Stomach (tissue), 9 donors: ENCODE data around the gene TMED7. TPM values are rescaled to one million over a fixed set of nuclear protein-coding genes. Genes with fewer than 3 reads are reported as not detected.
"Not testable (repeated sequence)": the region's sequence is repeated elsewhere in the genome, so short reads cannot be mapped to it uniquely, and the experiment has no call there.

Experiments
- DNase-seq, 2 donors: peaks; one replicate each; pipeline versions ENCODE4 v3.0.0 to v3.0.0-alpha.2; 2013 to 2019
- H3K27ac ChIP-seq, 5 donors: fragments of 200-600 bp in 4 of 5; sonication (generic) in 4 of 5; one replicate each; pipeline ENCODE4 v1.5.1; 2013 to 2019; ENCODE audit warnings: mild to moderate bottlenecking in 1 of 5, moderate library complexity in 1 of 5
- H3K27me3 ChIP-seq, 3 donors: fragments of 200-600 bp; sonication (generic); one replicate each; pipeline ENCODE4 v1.5.1; 2017 to 2019; ENCODE audit warnings: mixed run types in 1 of 3
- H3K36me3 ChIP-seq, 4 donors: fragments of 200-600 bp; sonication (generic); 1 replicate in 3 of 4; 2 replicates in 1 of 4; pipeline ENCODE4 v1.5.1; 2016 to 2019
- H3K4me1 ChIP-seq, 4 donors: fragments of 200-600 bp; sonication (generic); one replicate each; pipeline ENCODE4 v1.5.1; 2016 to 2019
- H3K4me3 ChIP-seq, 4 donors: fragments of 200-600 bp; sonication (generic) in 3 of 4; one replicate each; pipeline ENCODE4 v1.5.1; 2016 to 2019; ENCODE audit warnings: mild to moderate bottlenecking in 1 of 4
- H3K9me3 ChIP-seq, 4 donors: fragments of 200-600 bp; sonication (generic); one replicate each; pipeline ENCODE4 v1.5.1; 2016 to 2019
- CTCF ChIP-seq, 7 experiments: fragments of 450-650 bp in 4 of 7; fragments of 200-600 bp in 3 of 7; sonication (generic) in 3 of 7; IDR thresholded peaks; one replicate each; pipeline ENCODE4 v1.5.1; 2016 to 2019; ENCODE audit warnings: antibody characterized with exemption in 7 of 7, control low read depth in 2 of 7, mild to moderate bottlenecking in 1 of 7
- EP300 ChIP-seq: sonication (generic); formaldehyde crosslinking; IDR thresholded peaks from one replicate; pipeline ENCODE4 v1.6.1; 2017; ENCODE audit warnings: antibody characterized with exemption
- POLR2A ChIP-seq, 4 donors: fragments of 450-650 bp; IDR thresholded peaks; one replicate each; pipeline ENCODE4 v1.6.1; 2016; ENCODE audit warnings: antibody characterized with exemption in 4 of 4, control low read depth in 2 of 4, mild to moderate bottlenecking in 1 of 4, moderate library complexity in 1 of 4
- POLR2AphosphoS5 ChIP-seq, 3 donors: sonication (generic); formaldehyde crosslinking; IDR thresholded peaks; one replicate each; pipeline ENCODE4 v1.6.1; 2016; ENCODE audit warnings: antibody characterized with exemption in 3 of 3
- WGBS, 5 donors: extraction: QIAGEN DNeasy Blood & Tissue Kit in 3 of 5; methylation state at CpG; one replicate each; pipeline versions ENCODE4 v1.1.5 to v1.1.7; 2013 to 2018; 5-methylcytosine and 5-hydroxymethylcytosine counted together
- intact Hi-C: fragments of 100-400 bp; cut with DNase I; formaldehyde crosslinking; loops from one replicate; pipeline ENCODE4 v1.15.1; 2023; ENCODE audit warnings: low total_unique reads
- polyA plus RNA-seq, 3 donors: library from polyadenylated mRNA; stranded (reverse); fragments of 200-250 nt; gene quantifications; one replicate each; pipeline ENCODE4 v1.2.3, GENCODE V29; 2013
- total RNA-seq, 5 donors: library from RNA; depleted of rRNA; stranded (reverse); fragments of >200 nt; gene quantifications; one replicate each; pipeline versions ENCODE4 v1.1.0 to v1.2.3, GENCODE V29; 2014 to 2016
- donor health status: healthy with polysubstance abuse.
- donor health status: Bipolar disorder and iron deficiency.
- donor health status: healthy.

The TMED7 gene
- total and polyA plus RNA-seq, 8 donors: 9.8 to 169 (median 27.8) TPM

GRCh38 chr5:115648056-115648455, 22.2 kb upstream of the TMED7 start:
- WGBS, 5 donors: 54 to 69% (median 62%) methylated on average over 3 of the region's 3 CpGs
- TF ChIP-seq POLR2AphosphoS5 (IDR thresholded peaks at IDR 0.05) (no peak), CTCF (IDR thresholded peaks at IDR 0.05) (no peak), EP300 (no peak), POLR2A (IDR thresholded peaks at IDR 0.05) (no peak)
- intact Hi-C loops: loop anchor here (10.0 kb wide), 1 partner anchor 417 kb away; no protein-coding TSS in a partner anchor

GRCh38 chr5:115645386-115645785, 19.6 kb upstream of the TMED7 start:
- peaks cover 0 to 13% (median 0%) of the 10 kb centered on the region in 3 donors for H3K27me3 ChIP-seq
- 77 to 86% (median 84%) methylated on average over 5 of the region's 5 CpGs for WGBS, 5 donors
- intact Hi-C loops: loop anchor here (10.0 kb wide), 1 partner anchor 419 kb away; no protein-coding TSS in a partner anchor
- H3K36me3 ChIP-seq, H3K4me1 ChIP-seq, DNase-seq, H3K27ac ChIP-seq, H3K9me3 ChIP-seq, H3K4me3 ChIP-seq: not testable (repeated sequence)

More at GRCh38 chr5:115648056-115648455, 22.2 kb upstream of the TMED7 start:
- Histone ChIP-seq H3K4me3 (no peak overlapping the region), H3K27ac (no peak overlapping the region), H3K9me3 (no peaks in the 10 kb centered on the region), H3K36me3 (no peaks in the 10 kb centered on the region), H3K27me3 (peaks cover 0 to 13% (median 0%) of the 10 kb centered on the region in 3 donors), H3K4me1 (no peaks in the 10 kb centered on the region)
- DNase-seq: no peak

DNA sequence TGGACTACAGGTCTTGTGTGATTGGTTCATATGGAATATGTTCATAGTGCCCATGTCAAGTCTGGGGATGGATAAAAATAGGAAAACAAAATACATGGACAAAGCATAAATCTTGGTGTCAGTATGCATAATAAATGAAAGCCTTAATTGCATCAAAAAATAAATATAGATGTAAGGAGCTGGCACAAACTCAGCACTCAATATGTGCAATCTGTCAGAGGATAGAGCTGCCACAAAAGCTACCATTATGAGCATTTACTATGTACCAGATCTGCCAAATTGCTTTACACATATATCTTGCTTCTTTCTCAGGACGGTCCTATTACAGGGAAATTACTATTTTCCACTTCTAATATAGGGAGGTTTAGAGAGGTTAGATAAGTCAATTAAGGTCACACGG, 18.2 kb upstream of the TMED7 start:
- H3K27me3 ChIP-seq: peaks cover 0 to 13% (median 0%) of the 10 kb centered on the region in 3 donors
- no peak overlapping the region for H3K27ac ChIP-seq
- no peak overlapping the region for H3K4me3 ChIP-seq
- intact Hi-C loops: loop anchor here (10.0 kb wide), 1 partner anchor 421 kb away; no protein-coding TSS in a partner anchor
- 78 to 90% (median 85%) methylated on average over 2 of the region's 2 CpGs for WGBS, 5 donors
- no peaks in the 10 kb centered on the region for H3K4me1 ChIP-seq
- no peaks in the 10 kb centered on the region for H3K36me3 ChIP-seq
- TF ChIP-seq POLR2AphosphoS5 (IDR thresholded peaks at IDR 0.05) (no peak), EP300 (no peak), CTCF (IDR thresholded peaks at IDR 0.05) (no peak), POLR2A (IDR thresholded peaks at IDR 0.05) (no peak)
- no peak for DNase-seq
- H3K9me3 ChIP-seq: no peaks in the 10 kb centered on the region

GRCh38 chr5:115641948-115642347, 16.1 kb upstream of the TMED7 start:
- H3K9me3 ChIP-seq: no peaks in the 10 kb centered on the region
- peaks cover 0 to 13% (median 0%) of the 10 kb centered on the region in 3 donors for H3K27me3 ChIP-seq
- no peak for TF ChIP-seq POLR2AphosphoS5 (IDR thresholded peaks at IDR 0.05)
- TF ChIP-seq POLR2A (IDR thresholded peaks at IDR 0.05): no peak
- no peak for TF ChIP-seq CTCF (IDR thresholded peaks at IDR 0.05)
- no peak for TF ChIP-seq EP300
- H3K36me3 ChIP-seq: no peaks in the 10 kb centered on the region
- H3K4me1 ChIP-seq: no peaks in the 10 kb centered on the region
- H3K4me3 ChIP-seq: no peak overlapping the region
- H3K27ac ChIP-seq: no peak overlapping the region
- no peak for DNase-seq
- 69 to 96% (median 86%) methylated on average over 1 of the region's 1 CpG for WGBS, 5 donors
- intact Hi-C loops: loop anchor here (10.0 kb wide), 1 partner anchor 423 kb away; no protein-coding TSS in a partner anchor

- TF ChIP-seq CTCF (IDR thresholded peaks at IDR 0.05) (no peak), POLR2A (IDR thresholded peaks at IDR 0.05) (no peak)
- Histone ChIP-seq H3K9me3 (no peaks in the 10 kb centered on the region), H3K4me1 (no peaks in the 10 kb centered on the region), H3K27me3 (peaks cover 0 to 10% (median 0%) of the 10 kb centered on the region in 3 donors), H3K36me3 (no peaks in the 10 kb centered on the region), H3K4me3 (no peak overlapping the region), H3K27ac (no peak overlapping the region)
- DNase-seq: no peak
- WGBS, 5 donors: 50 to 90% (median 77%) methylated on average over 2 of the region's 2 CpGs
- intact Hi-C loops: loop anchor here (10.0 kb wide), 1 partner anchor 425 kb away; no protein-coding TSS in a partner anchor
These were observed 14.4 kb upstream of the TMED7 start for GRCh38 chr5:115640274-115640673.
